Right lobe of liver (tissue), 4 donors: ENCODE measurements around the gene ARMC9.

Source experiments
- POLR2A ChIP-seq: fragments of 450-650 bp; IDR thresholded peaks from one replicate; pipeline ENCODE4 v1.6.1; 2017; ENCODE audit warnings: antibody characterized with exemption, mild to moderate bottlenecking
- TF ChIP-seq, protein P1 (sequence below), 4 donors: fragments of 200-600 bp in 3 of 4; fragments of 450-650 bp in 1 of 4; IDR thresholded peaks; one replicate each; pipeline versions ENCODE4 v1.5.1 to v1.8.0; 2016 to 2022; ENCODE audit warnings: antibody characterized with exemption in 4 of 4, mild to moderate bottlenecking in 2 of 4
- donor health status: DM: no; HTN: no; CAD: no.
- donor health status: DM: no; HTN: no; CAD: no.
- donor health status: DM: no; HTN: yes; CAD: no.

- TF ChIP-seq, protein P1, sequence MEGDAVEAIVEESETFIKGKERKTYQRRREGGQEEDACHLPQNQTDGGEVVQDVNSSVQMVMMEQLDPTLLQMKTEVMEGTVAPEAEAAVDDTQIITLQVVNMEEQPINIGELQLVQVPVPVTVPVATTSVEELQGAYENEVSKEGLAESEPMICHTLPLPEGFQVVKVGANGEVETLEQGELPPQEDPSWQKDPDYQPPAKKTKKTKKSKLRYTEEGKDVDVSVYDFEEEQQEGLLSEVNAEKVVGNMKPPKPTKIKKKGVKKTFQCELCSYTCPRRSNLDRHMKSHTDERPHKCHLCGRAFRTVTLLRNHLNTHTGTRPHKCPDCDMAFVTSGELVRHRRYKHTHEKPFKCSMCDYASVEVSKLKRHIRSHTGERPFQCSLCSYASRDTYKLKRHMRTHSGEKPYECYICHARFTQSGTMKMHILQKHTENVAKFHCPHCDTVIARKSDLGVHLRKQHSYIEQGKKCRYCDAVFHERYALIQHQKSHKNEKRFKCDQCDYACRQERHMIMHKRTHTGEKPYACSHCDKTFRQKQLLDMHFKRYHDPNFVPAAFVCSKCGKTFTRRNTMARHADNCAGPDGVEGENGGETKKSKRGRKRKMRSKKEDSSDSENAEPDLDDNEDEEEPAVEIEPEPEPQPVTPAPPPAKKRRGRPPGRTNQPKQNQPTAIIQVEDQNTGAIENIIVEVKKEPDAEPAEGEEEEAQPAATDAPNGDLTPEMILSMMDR (IDR thresholded peaks at IDR 0.05) = no peak
- no peak for TF ChIP-seq POLR2A
These were observed 133.1 kb downstream of the ARMC9 start for GRCh38 chr2:231331533-231331932.
